Cardiac muscle cell (in vitro differentiated cells and primary cell): ENCODE measurements around the gene CPPED1. TPM values are rescaled to one million over a fixed set of nuclear protein-coding genes. Genes with fewer than 3 reads are reported as not detected.

ENCODE experiments used
- DNase-seq, 2 donors: peaks; one replicate each; pipeline versions ENCODE4 v3.0.0 to v3.0.0-alpha.2; 2010 to 2017; ENCODE audit warnings: low read depth in 1 of 2, low spot score in 1 of 2
- H3K27ac ChIP-seq: fragments of 200-600 bp; sonication (generic); 2 replicates; pipeline ENCODE4 v1.5.1; 2016
- H3K27me3 ChIP-seq: fragments of 200-600 bp; sonication (generic); 2 replicates; pipeline ENCODE4 v1.6.0; 2016; ENCODE audit warnings: control low read depth
- H3K36me3 ChIP-seq: fragments of 200-600 bp; sonication (generic); 2 replicates; pipeline ENCODE4 v1.5.1; 2016; ENCODE audit warnings: control low read depth
- H3K4me1 ChIP-seq: fragments of 200-600 bp; sonication (generic); 2 replicates; pipeline ENCODE4 v1.8.1; 2017; ENCODE audit warnings: low read depth, mild to moderate bottlenecking, mixed run types
- H3K4me3 ChIP-seq: fragments of 200-600 bp; sonication (generic); 2 replicates; pipeline ENCODE4 v1.5.1; 2016; ENCODE audit warnings: mild to moderate bottlenecking
- H3K9me3 ChIP-seq: fragments of 200-600 bp; sonication (generic); 2 replicates; pipeline ENCODE4 v1.5.1; 2017; ENCODE audit warnings: low read depth, mild to moderate bottlenecking, control low read depth
- CTCF ChIP-seq: IDR thresholded peaks from 2 replicates; pipeline ENCODE4 v1.5.1; 2012; ENCODE audit warnings: low read depth, mild to moderate bottlenecking, low read length
- polyA plus RNA-seq: library from polyadenylated mRNA; unstranded; fragments of >200 nt; fragmentation: Nextera tagmentation; extraction: Ambion mirVana; gene quantifications from 2 replicates; pipeline ENCODE4 v1.2.1, GENCODE V29; 2016
- total RNA-seq: library from RNA; depleted of rRNA; stranded (reverse); fragments of >200 nt; gene quantifications from 2 replicates; pipeline ENCODE4 v1.2.3, GENCODE V29; 2016

Gene CPPED1
- total and polyA plus RNA-seq, 2 experiments from 2014 or later = 10.0 to 12.0 TPM

DNA sequence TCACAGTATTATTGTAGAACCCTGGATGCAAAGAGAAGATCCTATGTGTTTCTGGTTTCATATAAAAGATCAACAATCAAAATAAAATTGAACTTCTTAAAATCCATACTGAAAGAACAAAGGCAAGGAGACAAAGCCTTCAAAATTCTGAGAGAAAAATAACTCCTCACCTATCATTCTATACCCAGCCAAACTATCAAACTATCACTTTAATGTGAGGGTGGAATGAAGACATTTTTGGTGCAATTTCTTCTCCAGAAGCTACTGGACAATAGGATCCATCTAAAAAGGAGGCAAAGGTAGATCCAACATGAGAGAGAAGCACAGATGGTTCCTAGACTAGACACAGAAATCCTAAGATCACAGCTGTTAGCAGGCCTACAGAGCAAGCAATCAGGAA, 71.1 kb downstream of the CPPED1 start:
- Histone ChIP-seq H3K9me3 (no peaks in the 10 kb centered on the region), H3K27ac (no peak overlapping the region), H3K36me3 (no peaks in the 10 kb centered on the region), H3K4me3 (no peak overlapping the region), H3K27me3 (no peaks in the 10 kb centered on the region), H3K4me1 (no peaks in the 10 kb centered on the region)
- TF ChIP-seq CTCF = no peak
- no peak for DNase-seq

- peak in 1 of 2 donors; percentile 3 for DNase-seq
- H3K27ac ChIP-seq = no peak overlapping the region
- no peaks in the 10 kb centered on the region for H3K27me3 ChIP-seq
- no peak for TF ChIP-seq CTCF
- H3K4me3 ChIP-seq = no peak overlapping the region
- H3K4me1 ChIP-seq = no peaks in the 10 kb centered on the region
- no peaks in the 10 kb centered on the region for H3K36me3 ChIP-seq
- no peaks in the 10 kb centered on the region for H3K9me3 ChIP-seq
Measured at GRCh38 chr16:12729448-12729847, 74.2 kb downstream of the CPPED1 start.

GRCh38 chr16:12728469-12728868, 75.2 kb downstream of the CPPED1 start:
- Histone ChIP-seq H3K27ac (no peak overlapping the region), H3K9me3 (no peaks in the 10 kb centered on the region), H3K4me1 (no peaks in the 10 kb centered on the region), H3K36me3 (no peaks in the 10 kb centered on the region), H3K27me3 (no peaks in the 10 kb centered on the region), H3K4me3 (no peak overlapping the region)
- no peak for DNase-seq
- TF ChIP-seq CTCF = no peak

DNA sequence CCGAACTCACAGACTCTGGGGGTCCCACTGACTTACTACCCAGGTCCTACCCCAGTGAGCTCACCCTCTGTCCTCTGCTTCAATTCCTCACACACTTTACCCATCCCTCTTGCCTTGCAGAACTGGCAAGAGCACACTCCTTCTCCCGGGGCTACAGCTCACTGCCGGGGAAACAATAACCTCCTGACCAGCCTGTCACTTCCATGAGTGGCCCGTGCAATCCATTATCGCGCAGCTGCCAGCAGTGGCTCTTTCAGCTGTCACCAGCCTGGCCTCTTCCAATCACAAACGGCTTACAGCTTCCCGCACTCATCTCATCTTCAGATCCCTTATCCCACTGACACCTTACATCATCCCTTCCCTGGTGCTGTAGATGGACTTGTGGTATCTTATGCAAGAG, 79.5 kb downstream of the CPPED1 start:
- Histone ChIP-seq H3K27me3 (no peaks in the 10 kb centered on the region), H3K4me3 (no peak overlapping the region), H3K4me1 (no peaks in the 10 kb centered on the region), H3K9me3 (no peaks in the 10 kb centered on the region), H3K27ac (no peak overlapping the region), H3K36me3 (no peaks in the 10 kb centered on the region)
- peak in 1 of 2 donors; percentile 46 for DNase-seq
- TF ChIP-seq CTCF = no peak

- no peaks in the 10 kb centered on the region for H3K36me3 ChIP-seq
- no peak overlapping the region for H3K27ac ChIP-seq
- DNase-seq = no peak
- no peaks in the 10 kb centered on the region for H3K9me3 ChIP-seq
- H3K4me3 ChIP-seq = no peak overlapping the region
- no peak for TF ChIP-seq CTCF
- H3K4me1 ChIP-seq = no peaks in the 10 kb centered on the region
- no peaks in the 10 kb centered on the region for H3K27me3 ChIP-seq
Measured at GRCh38 chr16:12723681-12724080, 80.0 kb downstream of the CPPED1 start.
